DMS 273 (cell line): ENCODE measurements around the gene TERT.
A peak's percentile ranks its signal among the peaks of the same experiment; 100 is the strongest.
"Not testable (repeated sequence)": the region's sequence is repeated elsewhere in the genome, so short reads cannot be mapped to it uniquely, and the experiment has no call there.

Source experiments
- DNase-seq: peaks from one replicate; lab custom pipeline; 2025; ENCODE audit not compliant: unreplicated experiment; lab: John Stamatoyannopoulos, UW

Gene TERT

GRCh38 chr5:1294835-1295649 is at the start of gene TERT:
Gene TERT, minus strand, starts transcription at chr5:1295068. Its CDS starts 79 bp downstream, at chr5:1294989.
- peak; percentile 36 for DNase-seq

GRCh38 chr5:1343931-1344901 is 49.3 kb upstream of the TERT start:
- DNase-seq = peak; percentile 49

GRCh38 chr5:1343315-1343751 is 48.5 kb upstream of the TERT start:
- no peak for DNase-seq

GRCh38 chr5:1342711-1343110 is 47.8 kb upstream of the TERT start:
- DNase-seq = not testable (repeated sequence)

- DNase-seq = no peak
These were observed 47.4 kb upstream of the TERT start for GRCh38 chr5:1342268-1342667.

GRCh38 chr5:1341863-1342262 is 47.0 kb upstream of the TERT start:
- no peak for DNase-seq

- DNase-seq = peak; percentile 54
These were observed 44.9 kb upstream of the TERT start for GRCh38 chr5:1339818-1340210.

- DNase-seq = not testable (repeated sequence)
These were observed 44.4 kb upstream of the TERT start for GRCh38 chr5:1339139-1339817.

- DNase-seq = no peak
These were observed 43.7 kb upstream of the TERT start for GRCh38 chr5:1338506-1339070.

GRCh38 chr5:1338196-1338490 is 43.3 kb upstream of the TERT start:
- DNase-seq = no peak

- no peak for DNase-seq
These were observed 42.8 kb upstream of the TERT start for GRCh38 chr5:1337489-1338195.

- DNase-seq = no peak
These were observed 42.1 kb upstream of the TERT start for GRCh38 chr5:1336749-1337488.

GRCh38 chr5:1336106-1336561 is 41.3 kb upstream of the TERT start:
- no peak for DNase-seq

GRCh38 chr5:1335540-1336095 is 40.8 kb upstream of the TERT start:
- no peak for DNase-seq

GRCh38 chr5:1334831-1335539 is 40.1 kb upstream of the TERT start:
- no peak for DNase-seq

- DNase-seq = no peak
These were observed 39.1 kb upstream of the TERT start for GRCh38 chr5:1333986-1334385.

- not testable (repeated sequence) for DNase-seq
These were observed 38.4 kb upstream of the TERT start for GRCh38 chr5:1333286-1333685.

GRCh38 chr5:1332461-1333001 is 37.7 kb upstream of the TERT start:
- no peak for DNase-seq
